T-cell (primary cell): Measurements from ENCODE around the gene NUDCD3. TPM values are rescaled to one million over a fixed set of nuclear protein-coding genes. Genes with fewer than 3 reads are reported as not detected.

Experiments
- ATAC-seq, 4 experiments: fragments of 200-7000 bp in 3 of 4; fragments of 150-1000 bp in 1 of 4; cut with Tn5 transposase; replicated peaks in 1 of 4; 1 replicate in 3 of 4; 2 replicates in 1 of 4; pipeline ENCODE4 v1.10.0; 2021; ENCODE audit warnings: moderate library complexity in 3 of 4, mild to moderate bottlenecking in 2 of 4, moderate number of reproducible peaks in 1 of 4
- CTCF ChIA-PET, 2 donors: fragments of 300-600 bp; sonication (Branson Sonifier 250); formaldehyde crosslinking; loops; one replicate each; lab custom pipeline; 2022; ENCODE audit warnings: antibody characterized with exemption in 2 of 2; lab: Charles Lee
- POLR2A ChIA-PET, 2 donors: fragments of 300-600 bp; sonication (Branson Sonifier 250); formaldehyde crosslinking; loops; one replicate each; lab custom pipeline; 2022; ENCODE audit warnings: antibody characterized with exemption in 2 of 2; lab: Charles Lee
- DNase-seq, 35 experiments: peaks; one replicate each; pipeline versions ENCODE4 v3.0.0 to v3.0.0-alpha.2; 2013 to 2023
- H3K27ac ChIP-seq: one replicate; pipeline ENCODE4 v1.5.1; 2013; ENCODE audit warnings: low read length
- H3K27me3 ChIP-seq, 2 experiments: replicated peaks in 1 of 2; 1 replicate in 1 of 2; 2 replicates in 1 of 2; pipeline versions ENCODE4 v1.6.1 to v1.7.0; 2013; ENCODE audit warnings: low read length in 1 of 2, mixed read lengths in 1 of 2; ENCODE audit not compliant: control insufficient read depth in 2 of 2, insufficient read depth in 2 of 2; ENCODE audit errors: extremely low read depth in 1 of 2
- H3K36me3 ChIP-seq, 2 donors: 1 replicate in 1 of 2; 2 replicates in 1 of 2; pipeline versions ENCODE4 v1.6.1 to v1.7.0; 2013; ENCODE audit warnings: low read length in 1 of 2; ENCODE audit not compliant: control insufficient read depth in 2 of 2, insufficient read depth in 1 of 2; ENCODE audit errors: extremely low read depth in 1 of 2
- H3K4me1 ChIP-seq, 2 experiments: 1 replicate in 1 of 2; 2 replicates in 1 of 2; pipeline versions ENCODE4 v1.6.1 to v1.7.0; 2013; ENCODE audit warnings: low read length in 2 of 2, mixed read lengths in 1 of 2; ENCODE audit not compliant: insufficient read depth in 2 of 2, control insufficient read depth in 1 of 2; ENCODE audit errors: extremely low read depth in 1 of 2
- H3K4me3 ChIP-seq, 2 donors: 1 replicate in 1 of 2; 2 replicates in 1 of 2; pipeline versions ENCODE4 v1.5.1 to v1.7.0; 2013; ENCODE audit warnings: mild to moderate bottlenecking in 2 of 2, low read length in 1 of 2, moderate library complexity in 1 of 2; ENCODE audit not compliant: control insufficient read depth in 1 of 2; ENCODE audit errors: extremely low read depth in 1 of 2
- H3K9me3 ChIP-seq: 2 replicates; pipeline ENCODE4 v1.7.0; 2013
- H3K27ac Mint-ChIP-seq, 2 donors: one replicate each; pipeline ENCODE4 v1.8.0; 2020 to 2021; ENCODE audit warnings: mild to moderate bottlenecking in 2 of 2, mixed read lengths in 2 of 2
- H3K27me3 Mint-ChIP-seq, 2 donors: one replicate each; pipeline ENCODE4 v1.8.0; 2021 to 2022; ENCODE audit warnings: mixed read lengths in 2 of 2
- H3K36me3 Mint-ChIP-seq: one replicate; pipeline ENCODE4 v1.8.0; 2021; ENCODE audit warnings: mixed read lengths
- H3K4me1 Mint-ChIP-seq, 3 donors: one replicate each; pipeline ENCODE4 v1.8.0; 2020 to 2022; ENCODE audit warnings: mixed read lengths in 3 of 3, mild to moderate bottlenecking in 1 of 3
- H3K4me3 Mint-ChIP-seq, 3 donors: one replicate each; pipeline ENCODE4 v1.8.0; 2020 to 2022; ENCODE audit warnings: mild to moderate bottlenecking in 3 of 3, mixed read lengths in 3 of 3, moderate library complexity in 3 of 3
- H3K9me3 Mint-ChIP-seq, 3 donors: one replicate each; pipeline ENCODE4 v1.8.0; 2020 to 2022; ENCODE audit warnings: mixed read lengths in 3 of 3
- WGBS: methylation state at CpG from one replicate; pipeline ENCODE4 v1.1.5; 2013; ENCODE audit warnings: missing lambda C conversion rate; ENCODE audit not compliant: insufficient coverage; 5-methylcytosine and 5-hydroxymethylcytosine counted together
- total RNA-seq, 35 experiments: library from RNA in 6 of 35; stranded (reverse) in 6 of 35; fragments of 120-200 nt in 1 of 35; gene quantifications; one replicate each; pipeline versions ENCODE4 v1.2.1 to v1.2.4 and lab custom pipeline; 2013 to 2026

Gene NUDCD3
- total RNA-seq, 5 donors from 2014 or later (not counting 1 experiment from before 2014, with no cell fraction given) = 87.9 to 106 (median 95.9) TPM

DNA sequence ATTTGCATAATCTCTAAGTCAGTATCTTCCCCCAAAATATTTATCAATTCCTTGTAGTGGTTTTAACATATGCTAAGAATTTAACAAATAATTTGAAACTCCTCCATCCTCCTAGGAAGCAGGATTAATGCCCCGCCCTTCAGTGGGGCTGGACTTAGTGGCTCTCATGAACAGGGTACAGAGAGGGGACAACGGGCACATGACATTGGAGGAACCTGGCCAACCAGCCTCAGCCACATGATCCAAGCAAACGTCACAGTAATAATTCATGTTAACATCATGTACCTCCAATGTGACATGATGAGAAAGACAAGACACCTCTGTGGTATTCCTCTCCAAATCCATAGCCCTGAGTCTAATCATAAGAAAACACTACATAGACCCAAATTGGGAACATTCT is 50.5 kb downstream of the NUDCD3 start:
- H3K4me3 Mint-ChIP-seq = no peak overlapping the region
- Histone ChIP-seq H3K9me3 (no peaks in the 10 kb centered on the region), H3K4me3 (no peak overlapping the region), H3K27ac (no peak overlapping the region), H3K4me1 (peaks cover 2 to 6% of the 10 kb centered on the region in 2 experiments), H3K27me3 (no peaks in the 10 kb centered on the region), H3K36me3 (peaks cover 0 to 19% of the 10 kb centered on the region in 2 donors)
- peaks cover 22% of the 10 kb centered on the region for H3K36me3 Mint-ChIP-seq
- no peak for DNase-seq
- no peak for ATAC-seq
- no peaks in the 10 kb centered on the region for H3K27me3 Mint-ChIP-seq
- WGBS = 93% methylated on average over 3 of the region's 3 CpGs
- CTCF ChIA-PET = no interaction called here
- no peaks in the 10 kb centered on the region for H3K9me3 Mint-ChIP-seq
- H3K27ac Mint-ChIP-seq = no peak overlapping the region
- POLR2A ChIA-PET = no interaction called here
- H3K4me1 Mint-ChIP-seq = peaks cover 61 to 72% (median 62%) of the 10 kb centered on the region in 3 donors

DNA sequence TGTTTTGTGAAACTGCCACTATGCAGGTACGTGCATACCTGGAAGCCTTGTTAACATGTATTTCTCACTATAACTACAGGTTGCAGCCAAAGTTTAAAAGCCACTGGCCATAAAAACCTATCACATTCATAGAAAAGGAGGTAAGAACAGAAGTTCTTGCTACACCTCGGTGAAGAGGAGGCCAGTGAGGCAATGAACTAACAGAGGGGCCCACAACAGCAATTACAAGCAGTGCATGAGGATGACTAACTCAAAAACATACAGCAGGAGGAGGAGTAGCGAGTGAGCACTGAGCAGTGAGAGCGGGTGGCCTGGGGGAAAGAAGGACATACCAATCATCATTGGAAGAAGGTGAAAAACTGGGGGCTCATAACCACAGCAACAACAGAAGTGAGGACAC is 51.6 kb downstream of the NUDCD3 start:
- H3K36me3 Mint-ChIP-seq = peaks cover 19% of the 10 kb centered on the region
- no peak for DNase-seq
- H3K4me1 Mint-ChIP-seq = peaks cover 57 to 71% (median 61%) of the 10 kb centered on the region in 3 donors
- Histone ChIP-seq H3K36me3 (peaks cover 0 to 9% of the 10 kb centered on the region in 2 donors), H3K27me3 (no peaks in the 10 kb centered on the region), H3K4me1 (peaks cover 2 to 8% of the 10 kb centered on the region in 2 experiments), H3K9me3 (no peaks in the 10 kb centered on the region), H3K27ac (no peak overlapping the region), H3K4me3 (no peak overlapping the region)
- no peaks in the 10 kb centered on the region for H3K9me3 Mint-ChIP-seq
- H3K27ac Mint-ChIP-seq = peak overlapping the region; percentile 20 to 31
- H3K4me3 Mint-ChIP-seq = no peak overlapping the region
- ChIA-PET CTCF (no interaction called here), POLR2A (no interaction called here)
- ATAC-seq = no peak
- WGBS = no CpG with 5 or more reads among the region's 4 CpGs
- H3K27me3 Mint-ChIP-seq = no peaks in the 10 kb centered on the region

GRCh38 chr7:44434201-44434600 is 56.3 kb downstream of the NUDCD3 start:
- POLR2A ChIA-PET = no interaction called here
- CTCF ChIA-PET = no interaction called here
- peaks cover 60 to 61% (median 60%) of the 10 kb centered on the region in 3 donors for H3K4me1 Mint-ChIP-seq

GRCh38 chr7:44433255-44434022 is 57.0 kb downstream of the NUDCD3 start:
- peaks cover 58 to 59% (median 58%) of the 10 kb centered on the region in 3 donors for H3K4me1 Mint-ChIP-seq
- 92% methylated on average over 7 of the region's 10 CpGs for whole genome bisulfite sequencing
- Histone ChIP-seq H3K36me3 (peaks cover 0 to 5% of the 10 kb centered on the region in 2 donors), H3K4me1 (peaks cover 2 to 6% of the 10 kb centered on the region in 2 experiments), H3K4me3 (no peak overlapping the region), H3K27ac (no peak overlapping the region), H3K9me3 (no peaks in the 10 kb centered on the region), H3K27me3 (no peaks in the 10 kb centered on the region)
- ATAC-seq = no peak
- no peak for DNase-seq
- POLR2A ChIA-PET = interaction anchor here in 1 of 2 donors (0.6 kb wide), 1 partner anchor 12 kb away, joined by 3 read pairs; no protein-coding TSS in a partner anchor
- no peaks in the 10 kb centered on the region for H3K9me3 Mint-ChIP-seq
- peak overlapping the region in 1 of 2 donors; percentile 73 for H3K27ac Mint-ChIP-seq
- CTCF ChIA-PET = interaction anchor here in 1 of 2 donors (0.7 kb wide), 1 partner anchor 40 kb away, joined by 3 read pairs; no protein-coding TSS in a partner anchor
- H3K36me3 Mint-ChIP-seq = peaks cover 14% of the 10 kb centered on the region
- no peak overlapping the region for H3K4me3 Mint-ChIP-seq
- H3K27me3 Mint-ChIP-seq = no peaks in the 10 kb centered on the region

More at GRCh38 chr7:44434201-44434600, 56.3 kb downstream of the NUDCD3 start:
- Histone ChIP-seq H3K27me3 (no peaks in the 10 kb centered on the region), H3K4me3 (no peak overlapping the region), H3K4me1 (peaks cover 2 to 6% of the 10 kb centered on the region in 2 experiments), H3K9me3 (no peaks in the 10 kb centered on the region), H3K36me3 (peaks cover 3 to 5% of the 10 kb centered on the region in 2 donors), H3K27ac (no peak overlapping the region)
- no peaks in the 10 kb centered on the region for H3K9me3 Mint-ChIP-seq
- H3K27me3 Mint-ChIP-seq = no peaks in the 10 kb centered on the region
- peak overlapping the region in 1 of 2 donors; percentile 73 for H3K27ac Mint-ChIP-seq
- 99% methylated on average over 5 of the region's 7 CpGs for WGBS
- no peak overlapping the region for H3K4me3 Mint-ChIP-seq
- no peak for DNase-seq
- H3K36me3 Mint-ChIP-seq = peaks cover 18% of the 10 kb centered on the region
- no peak for ATAC-seq

DNA sequence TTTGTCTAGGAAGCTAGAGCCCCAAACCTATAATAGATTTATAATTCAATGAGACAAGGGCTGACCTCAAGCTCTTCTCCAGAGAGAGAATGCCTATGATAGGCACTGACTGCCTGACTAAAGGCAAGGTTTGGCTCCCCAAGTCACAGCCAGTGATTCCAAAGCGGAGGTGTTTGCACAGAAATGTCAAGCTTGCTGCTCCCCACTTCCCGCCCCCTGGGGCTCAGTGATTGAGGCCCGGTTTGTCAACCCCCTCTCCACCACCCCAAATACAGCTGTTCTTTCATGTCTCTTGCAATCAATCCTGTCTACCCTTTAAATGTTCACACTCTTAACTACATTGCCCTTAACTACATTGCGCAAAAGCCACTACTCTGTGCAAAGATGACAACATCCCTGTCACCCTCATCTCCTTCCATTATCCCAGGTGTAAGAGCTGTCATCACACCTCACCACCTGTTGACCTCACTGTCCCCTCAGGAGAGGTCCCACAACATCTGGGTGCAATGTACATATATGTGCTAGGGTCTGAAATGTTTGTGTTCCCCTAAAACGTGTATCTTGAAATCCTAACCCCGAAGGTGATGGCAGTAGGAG is 58.0 kb downstream of the NUDCD3 start:
- no peak for ATAC-seq
- H3K4me3 Mint-ChIP-seq = no peak overlapping the region
- ChIA-PET POLR2A (no interaction called here), CTCF (interaction anchor here (0.6 to 0.8 kb wide), 3 partner anchors 36 to 47 kb away, joined by 3 to 5 read pairs (median 3); no protein-coding TSS in a partner anchor)
- Histone ChIP-seq H3K27ac (no peak overlapping the region), H3K4me3 (no peak overlapping the region), H3K9me3 (no peaks in the 10 kb centered on the region), H3K36me3 (peaks cover 2 to 7% of the 10 kb centered on the region in 2 donors), H3K27me3 (no peaks in the 10 kb centered on the region), H3K4me1 (peaks cover 2 to 6% of the 10 kb centered on the region in 2 experiments)
- H3K27ac Mint-ChIP-seq = no peak overlapping the region
- 95% methylated on average over 3 of the region's 6 CpGs for WGBS
- no peaks in the 10 kb centered on the region for H3K9me3 Mint-ChIP-seq
- H3K4me1 Mint-ChIP-seq = peaks cover 53 to 58% (median 55%) of the 10 kb centered on the region in 3 donors
- H3K36me3 Mint-ChIP-seq = peaks cover 17% of the 10 kb centered on the region
- no peaks in the 10 kb centered on the region for H3K27me3 Mint-ChIP-seq
- no peak for DNase-seq

DNA sequence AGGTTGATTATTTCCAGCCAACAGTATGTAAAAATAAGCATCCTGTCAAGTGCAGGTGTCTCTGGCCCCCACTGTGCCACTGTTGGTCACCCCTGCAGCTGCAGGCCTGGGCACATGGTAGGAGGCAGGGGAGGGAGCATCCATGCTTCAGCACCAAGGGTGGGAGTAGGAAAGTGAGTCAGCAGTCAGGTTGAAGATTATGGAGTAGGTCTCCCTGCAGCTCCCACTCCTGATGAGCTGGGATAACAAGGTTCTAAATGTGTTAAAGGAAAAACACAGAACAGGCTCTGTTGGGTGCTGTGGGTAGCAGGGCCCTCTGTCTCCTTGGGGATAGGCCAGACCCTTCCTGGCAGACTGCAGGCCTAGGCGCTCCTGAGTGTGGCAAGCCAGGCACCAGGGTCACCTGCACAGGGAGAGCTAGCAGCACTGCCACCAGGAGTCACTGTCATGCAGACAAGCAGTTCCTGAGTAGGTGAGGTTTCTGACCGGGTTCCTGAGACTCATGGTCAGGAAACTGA is 59.3 kb downstream of the NUDCD3 start:
- Histone ChIP-seq H3K4me1 (peaks cover 0 to 6% of the 10 kb centered on the region in 2 experiments), H3K27ac (no peak overlapping the region), H3K27me3 (no peaks in the 10 kb centered on the region), H3K36me3 (peaks cover 13 to 14% of the 10 kb centered on the region in 2 donors), H3K9me3 (no peaks in the 10 kb centered on the region), H3K4me3 (no peak overlapping the region)
- ATAC-seq = peak in 3 of 4 experiments; percentile 33 to 65 (median 50)
- Mint-ChIP-seq H3K36me3 (peaks cover 23% of the 10 kb centered on the region), H3K4me3 (no peak overlapping the region), H3K9me3 (no peaks in the 10 kb centered on the region), H3K27me3 (no peaks in the 10 kb centered on the region), H3K27ac (no peak overlapping the region), H3K4me1 (peaks cover 44 to 53% (median 44%) of the 10 kb centered on the region in 3 donors)
- WGBS = no CpG with 5 or more reads among the region's 2 CpGs
- peak in 22 of 35 experiments; percentile 3 to 49 (median 15) for DNase-seq
- ChIA-PET POLR2A (no interaction called here), CTCF (interaction anchor here in 1 of 2 donors (0.7 kb wide), 1 partner anchor 308 kb away, joined by 3 read pairs; no protein-coding TSS in a partner anchor)
